ENCODE measurements around the gene MAP3K2. TPM values are rescaled to one million over a fixed set of nuclear protein-coding genes. Genes with fewer than 3 reads are reported as not detected.

The MAP3K2 gene
- total RNA-seq, 1 donor from 2014 or later = 79.5 TPM

DNA sequence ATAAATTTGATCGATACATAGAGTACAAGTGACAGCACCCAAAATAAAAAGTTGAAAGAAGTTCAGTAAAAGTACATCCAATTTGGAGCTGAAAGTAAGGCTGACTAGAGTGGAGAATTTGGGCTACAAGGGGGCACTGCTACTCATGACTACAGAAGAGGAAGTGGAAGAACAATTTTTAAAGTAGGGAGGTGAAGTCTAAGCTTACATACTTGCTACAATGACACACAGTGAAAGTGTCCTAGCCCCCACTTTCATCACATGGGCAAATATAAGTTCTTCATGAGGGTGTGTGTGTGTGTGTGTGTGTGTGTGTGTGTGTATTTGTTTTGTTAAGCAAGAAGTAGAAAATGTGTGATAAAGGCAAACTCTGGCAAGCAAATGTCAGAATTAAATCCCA is 45.7 kb downstream of the MAP3K2 start:
- no peak for DNase-seq (ENCODE audit: low spot score)

DNA sequence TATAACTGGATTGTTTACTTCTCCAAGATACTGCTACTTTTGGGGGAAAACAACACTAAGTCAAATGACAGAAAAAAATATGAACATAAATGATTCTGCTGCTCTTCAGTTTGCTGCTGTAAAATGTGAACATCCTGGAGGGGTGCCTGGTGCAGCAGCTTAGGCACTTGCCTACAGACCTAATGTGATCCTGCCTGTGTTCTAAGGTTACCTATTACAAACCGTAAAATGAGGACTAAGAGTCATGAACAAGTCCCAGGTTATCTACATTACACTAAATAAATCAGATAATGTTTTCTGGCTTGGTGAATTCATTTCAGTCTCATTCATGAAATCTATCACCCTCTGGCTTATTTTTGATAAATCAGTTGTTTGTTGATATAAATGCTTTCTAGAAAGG is 55.4 kb downstream of the MAP3K2 start:
- no peak for DNase-seq (ENCODE audit: low spot score)
- Mint-ChIP-seq H3K27me3 (ENCODE audit: low read depth) (no peaks in the 10 kb centered on the region), H3K36me3 (ENCODE audit: low read depth) (peaks cover 9% of the 10 kb centered on the region), H3K27ac (ENCODE audit: unreplicated experiment) (no peak overlapping the region), H3K4me1 (ENCODE audit: low read depth) (peaks cover 16% of the 10 kb centered on the region), H3K9me3 (ENCODE audit: low read depth) (no peaks in the 10 kb centered on the region), H3K4me3 (ENCODE audit: unreplicated experiment) (no peak overlapping the region)
- TF ChIP-seq, protein P1, sequence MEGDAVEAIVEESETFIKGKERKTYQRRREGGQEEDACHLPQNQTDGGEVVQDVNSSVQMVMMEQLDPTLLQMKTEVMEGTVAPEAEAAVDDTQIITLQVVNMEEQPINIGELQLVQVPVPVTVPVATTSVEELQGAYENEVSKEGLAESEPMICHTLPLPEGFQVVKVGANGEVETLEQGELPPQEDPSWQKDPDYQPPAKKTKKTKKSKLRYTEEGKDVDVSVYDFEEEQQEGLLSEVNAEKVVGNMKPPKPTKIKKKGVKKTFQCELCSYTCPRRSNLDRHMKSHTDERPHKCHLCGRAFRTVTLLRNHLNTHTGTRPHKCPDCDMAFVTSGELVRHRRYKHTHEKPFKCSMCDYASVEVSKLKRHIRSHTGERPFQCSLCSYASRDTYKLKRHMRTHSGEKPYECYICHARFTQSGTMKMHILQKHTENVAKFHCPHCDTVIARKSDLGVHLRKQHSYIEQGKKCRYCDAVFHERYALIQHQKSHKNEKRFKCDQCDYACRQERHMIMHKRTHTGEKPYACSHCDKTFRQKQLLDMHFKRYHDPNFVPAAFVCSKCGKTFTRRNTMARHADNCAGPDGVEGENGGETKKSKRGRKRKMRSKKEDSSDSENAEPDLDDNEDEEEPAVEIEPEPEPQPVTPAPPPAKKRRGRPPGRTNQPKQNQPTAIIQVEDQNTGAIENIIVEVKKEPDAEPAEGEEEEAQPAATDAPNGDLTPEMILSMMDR (IDR thresholded peaks at IDR 0.05) = no peak

More for the DNA sequence above, 45.7 kb downstream of the MAP3K2 start:
- H3K9me3 Mint-ChIP-seq (ENCODE audit: low read depth) = no peaks in the 10 kb centered on the region
- H3K4me3 Mint-ChIP-seq (ENCODE audit: unreplicated experiment) = no peak overlapping the region
- H3K27me3 Mint-ChIP-seq (ENCODE audit: low read depth) = no peaks in the 10 kb centered on the region
- H3K27ac Mint-ChIP-seq (ENCODE audit: unreplicated experiment) = peak overlapping the region; percentile 45
- H3K36me3 Mint-ChIP-seq (ENCODE audit: low read depth) = peaks cover 8% of the 10 kb centered on the region
- peaks cover 30% of the 10 kb centered on the region for H3K4me1 Mint-ChIP-seq (ENCODE audit: low read depth)
- TF ChIP-seq, protein P1 (IDR thresholded peaks at IDR 0.05) = no peak

DNA sequence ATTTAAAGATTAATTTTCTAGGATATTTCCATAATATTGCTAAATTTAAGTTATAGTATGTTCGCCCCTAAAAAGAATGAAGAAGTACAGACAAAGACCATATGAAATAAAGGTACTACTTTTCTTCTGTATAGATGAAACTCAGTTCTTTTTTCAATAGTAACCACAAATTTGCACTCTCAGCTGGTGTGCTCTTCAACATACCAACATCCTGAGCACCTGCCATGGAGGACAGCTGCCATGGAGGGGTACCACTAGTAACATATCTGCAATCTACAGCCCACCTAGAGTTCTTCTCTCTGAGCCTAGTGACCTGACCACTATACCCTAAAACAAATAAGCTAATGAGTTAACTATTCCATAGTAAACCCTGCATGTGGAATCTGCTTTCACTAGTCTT is 57.0 kb downstream of the MAP3K2 start:
- Mint-ChIP-seq H3K27me3 (ENCODE audit: low read depth) (no peaks in the 10 kb centered on the region), H3K9me3 (ENCODE audit: low read depth) (no peaks in the 10 kb centered on the region), H3K4me1 (ENCODE audit: low read depth) (peaks cover 13% of the 10 kb centered on the region), H3K27ac (ENCODE audit: unreplicated experiment) (no peak overlapping the region), H3K36me3 (ENCODE audit: low read depth) (peaks cover 9% of the 10 kb centered on the region), H3K4me3 (ENCODE audit: unreplicated experiment) (no peak overlapping the region)
- TF ChIP-seq, protein P1 (IDR thresholded peaks at IDR 0.05) = no peak
- DNase-seq (ENCODE audit: low spot score) = no peak

DNA sequence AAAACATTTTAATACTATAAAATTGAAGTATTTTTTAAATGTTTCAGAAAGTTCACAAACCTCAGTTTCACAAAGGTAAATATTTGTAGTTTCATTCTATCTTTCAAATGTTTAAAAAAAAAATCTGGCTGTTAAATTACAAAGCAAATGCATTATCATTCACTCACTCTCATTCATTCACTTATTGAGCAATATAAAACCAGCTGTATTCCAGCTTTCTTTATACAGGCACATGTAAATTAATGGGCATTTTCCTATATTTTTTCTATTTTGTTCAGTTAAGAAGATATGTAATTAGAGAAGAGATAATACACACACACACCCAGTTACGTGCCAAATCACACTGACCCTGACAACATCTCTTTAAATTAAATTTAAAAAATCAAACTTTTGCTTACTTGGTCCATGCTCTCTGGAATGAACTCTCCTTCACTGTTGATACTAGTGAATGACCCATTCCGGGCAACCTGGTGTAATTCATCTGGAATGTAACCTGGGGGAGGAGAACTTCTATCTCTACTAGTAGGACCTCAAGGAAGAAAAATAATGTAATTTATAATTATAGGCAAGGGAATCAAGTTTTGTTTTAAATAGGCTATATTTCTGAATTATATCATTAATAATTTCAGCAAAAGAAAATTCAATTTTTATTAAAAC is 61.4 kb downstream of the MAP3K2 start:
- peaks cover 8% of the 10 kb centered on the region for H3K4me1 Mint-ChIP-seq (ENCODE audit: low read depth)
- no peaks in the 10 kb centered on the region for H3K9me3 Mint-ChIP-seq (ENCODE audit: low read depth)
- TF ChIP-seq, protein P1 (IDR thresholded peaks at IDR 0.05) = no peak
- H3K27me3 Mint-ChIP-seq (ENCODE audit: low read depth) = no peaks in the 10 kb centered on the region
- no peak overlapping the region for H3K4me3 Mint-ChIP-seq (ENCODE audit: unreplicated experiment)
- peaks cover 10% of the 10 kb centered on the region for H3K36me3 Mint-ChIP-seq (ENCODE audit: low read depth)
- no peak overlapping the region for H3K27ac Mint-ChIP-seq (ENCODE audit: unreplicated experiment)
- no peak for DNase-seq (ENCODE audit: low spot score)

DNA sequence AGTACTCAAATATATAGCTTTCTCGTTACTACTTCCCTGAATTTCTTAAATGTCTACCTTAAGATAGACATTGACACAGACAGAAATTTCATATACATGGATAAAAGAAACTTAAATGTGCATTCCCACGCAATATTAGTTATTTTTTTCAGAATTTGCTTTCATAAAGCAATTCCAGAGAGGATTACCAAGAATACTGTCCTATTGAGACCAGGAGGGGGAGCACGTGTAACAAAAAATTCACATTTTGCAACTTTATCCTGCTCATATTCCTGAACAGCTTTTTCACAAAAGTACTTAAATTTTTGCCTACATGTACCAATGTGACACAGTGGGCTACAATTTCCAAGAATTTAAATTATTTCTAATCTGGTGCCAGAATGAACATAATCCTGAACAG is 63.1 kb downstream of the MAP3K2 start:
- Mint-ChIP-seq H3K4me1 (ENCODE audit: low read depth) (peaks cover 8% of the 10 kb centered on the region), H3K36me3 (ENCODE audit: low read depth) (peaks cover 20% of the 10 kb centered on the region), H3K27ac (ENCODE audit: unreplicated experiment) (no peak overlapping the region), H3K4me3 (ENCODE audit: unreplicated experiment) (no peak overlapping the region), H3K9me3 (ENCODE audit: low read depth) (peaks cover 7% of the 10 kb centered on the region), H3K27me3 (ENCODE audit: low read depth) (no peaks in the 10 kb centered on the region)
- TF ChIP-seq, protein P1 (IDR thresholded peaks at IDR 0.05) = peak; percentile 93
- no peak for DNase-seq (ENCODE audit: low spot score)

Data from chondrocyte (in vitro differentiated cells).